HUDEP-2 (cell line): ENCODE measurements around the gene CYP2J2.
"Not testable (repeated sequence)": the region's sequence is repeated elsewhere in the genome, so short reads cannot be mapped to it uniquely, and the experiment has no call there.

ENCODE experiments used
- DNase-seq, 76 experiments: peaks; one replicate each; lab custom pipeline; 2025; ENCODE audit not compliant: unreplicated experiment in 76 of 76; lab: John Stamatoyannopoulos, UW

Gene CYP2J2, protein sequence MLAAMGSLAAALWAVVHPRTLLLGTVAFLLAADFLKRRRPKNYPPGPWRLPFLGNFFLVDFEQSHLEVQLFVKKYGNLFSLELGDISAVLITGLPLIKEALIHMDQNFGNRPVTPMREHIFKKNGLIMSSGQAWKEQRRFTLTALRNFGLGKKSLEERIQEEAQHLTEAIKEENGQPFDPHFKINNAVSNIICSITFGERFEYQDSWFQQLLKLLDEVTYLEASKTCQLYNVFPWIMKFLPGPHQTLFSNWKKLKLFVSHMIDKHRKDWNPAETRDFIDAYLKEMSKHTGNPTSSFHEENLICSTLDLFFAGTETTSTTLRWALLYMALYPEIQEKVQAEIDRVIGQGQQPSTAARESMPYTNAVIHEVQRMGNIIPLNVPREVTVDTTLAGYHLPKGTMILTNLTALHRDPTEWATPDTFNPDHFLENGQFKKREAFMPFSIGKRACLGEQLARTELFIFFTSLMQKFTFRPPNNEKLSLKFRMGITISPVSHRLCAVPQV

DNA sequence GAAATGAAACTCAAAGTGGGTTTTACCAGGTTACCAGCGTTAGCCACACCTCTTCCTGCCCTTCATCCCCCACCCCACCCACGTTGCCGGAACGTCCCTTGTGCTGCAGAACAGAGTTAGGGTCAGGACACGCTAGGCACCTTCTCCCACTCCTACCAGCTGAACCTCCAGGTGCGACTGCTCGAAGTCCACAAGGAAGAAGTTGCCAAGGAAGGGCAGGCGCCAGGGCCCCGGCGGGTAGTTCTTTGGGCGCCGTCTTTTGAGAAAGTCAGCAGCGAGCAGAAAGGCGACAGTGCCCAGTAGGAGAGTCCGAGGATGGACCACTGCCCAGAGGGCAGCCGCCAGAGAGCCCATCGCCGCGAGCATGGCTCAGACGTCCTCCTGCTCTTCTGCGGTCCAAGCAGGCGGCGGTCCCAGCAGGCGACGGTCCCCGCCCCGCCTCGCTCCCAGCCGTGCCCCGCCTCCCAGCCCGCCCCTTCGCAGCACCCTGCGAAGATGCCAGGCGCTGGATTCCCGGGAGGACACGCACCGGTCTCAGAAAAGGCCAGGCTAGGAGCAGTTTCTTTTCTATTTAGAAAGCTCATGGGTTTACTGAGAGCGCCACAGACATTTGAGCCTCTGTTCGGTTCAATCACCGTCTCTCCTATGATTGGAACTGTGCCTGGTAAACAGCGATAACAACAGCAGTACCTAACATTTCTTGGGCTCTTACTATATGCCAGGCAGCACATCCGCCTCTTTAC lies at the start of gene CYP2J2:
Gene CYP2J2 (minus strand): TSS at position 393 of the 743 bp plus-strand sequence. CDS start 27 bp downstream, at position 366.
- peak in 8 of 76 experiments; percentile 1 to 31 (median 7) for DNase-seq

DNA sequence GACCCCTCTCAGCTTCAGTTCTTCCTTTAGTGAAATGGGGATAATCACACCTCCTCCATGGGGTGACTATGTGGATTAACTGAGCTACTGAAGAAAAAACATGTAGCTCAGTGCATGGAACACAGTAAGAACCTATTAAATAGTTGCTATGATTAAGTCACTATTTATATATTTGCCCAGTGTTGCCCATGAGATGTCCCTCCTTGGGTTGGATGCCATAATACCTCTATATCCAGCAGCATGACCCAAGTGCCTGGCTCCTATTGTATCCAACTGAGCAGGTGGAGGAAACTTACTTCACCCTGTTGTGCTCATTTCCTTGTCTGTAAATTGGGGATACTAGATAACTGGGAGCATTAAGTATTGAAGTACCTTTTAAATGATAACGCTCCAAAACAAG lies 47.1 kb upstream of the CYP2J2 start:
- no peak for DNase-seq

DNA sequence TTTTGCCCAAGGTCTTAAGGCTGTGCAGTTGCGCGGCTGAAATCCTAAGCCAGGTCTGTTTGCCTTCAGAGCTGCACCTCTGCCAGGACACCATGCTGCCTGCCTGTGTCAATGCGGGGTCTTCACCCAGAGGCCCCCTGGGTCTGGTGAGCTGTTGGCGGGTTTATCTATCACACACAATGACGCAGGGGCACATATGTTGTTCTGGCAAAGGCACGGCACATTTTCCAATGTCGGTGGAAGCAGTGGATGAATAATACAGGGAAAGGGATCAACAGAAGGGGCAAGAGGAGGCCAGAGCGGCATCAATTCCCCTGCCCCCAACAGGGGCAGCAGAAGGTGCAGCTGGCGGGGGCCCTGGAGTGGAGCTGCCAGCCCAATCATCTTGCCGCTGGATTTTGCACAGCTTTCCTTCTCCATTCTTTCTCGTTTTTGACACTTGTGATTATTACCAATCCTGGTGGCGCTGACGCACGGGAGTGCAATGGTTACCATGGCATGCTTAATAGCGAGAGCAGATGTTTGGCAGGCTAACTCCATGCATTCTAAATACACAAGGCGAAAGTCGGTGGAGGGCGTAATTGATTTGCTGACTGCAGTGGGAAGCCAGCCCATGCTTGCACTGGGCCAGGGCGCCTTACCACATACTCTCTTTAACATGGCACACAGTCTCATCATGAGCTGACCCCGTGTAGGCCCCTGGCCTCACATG lies 45.8 kb upstream of the CYP2J2 start:
- no peak for DNase-seq

DNA sequence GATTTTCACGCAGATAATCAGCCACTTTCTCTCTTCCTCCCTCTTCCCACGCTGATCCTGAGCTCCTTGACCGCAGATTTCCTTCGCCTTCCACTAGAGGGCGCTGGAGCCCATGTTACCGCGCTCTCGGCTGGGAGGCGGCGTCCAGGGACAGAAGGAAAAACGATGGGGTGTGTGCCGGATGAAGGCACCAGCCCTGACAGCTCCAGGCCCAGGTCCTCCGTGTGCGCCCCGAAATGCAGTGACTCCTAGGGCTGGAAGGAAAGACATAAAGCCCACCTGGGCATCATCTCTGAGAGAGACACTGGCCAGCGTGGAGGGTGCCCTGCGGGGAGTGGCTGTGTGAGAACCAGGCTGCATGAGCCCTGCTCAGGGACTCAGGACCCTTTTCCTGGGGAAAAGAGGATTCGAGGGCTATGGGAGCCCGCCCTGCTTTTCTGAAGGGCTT lies 44.9 kb upstream of the CYP2J2 start:
- DNase-seq = peak in 53 of 76 experiments; percentile 2 to 59 (median 30)

DNA sequence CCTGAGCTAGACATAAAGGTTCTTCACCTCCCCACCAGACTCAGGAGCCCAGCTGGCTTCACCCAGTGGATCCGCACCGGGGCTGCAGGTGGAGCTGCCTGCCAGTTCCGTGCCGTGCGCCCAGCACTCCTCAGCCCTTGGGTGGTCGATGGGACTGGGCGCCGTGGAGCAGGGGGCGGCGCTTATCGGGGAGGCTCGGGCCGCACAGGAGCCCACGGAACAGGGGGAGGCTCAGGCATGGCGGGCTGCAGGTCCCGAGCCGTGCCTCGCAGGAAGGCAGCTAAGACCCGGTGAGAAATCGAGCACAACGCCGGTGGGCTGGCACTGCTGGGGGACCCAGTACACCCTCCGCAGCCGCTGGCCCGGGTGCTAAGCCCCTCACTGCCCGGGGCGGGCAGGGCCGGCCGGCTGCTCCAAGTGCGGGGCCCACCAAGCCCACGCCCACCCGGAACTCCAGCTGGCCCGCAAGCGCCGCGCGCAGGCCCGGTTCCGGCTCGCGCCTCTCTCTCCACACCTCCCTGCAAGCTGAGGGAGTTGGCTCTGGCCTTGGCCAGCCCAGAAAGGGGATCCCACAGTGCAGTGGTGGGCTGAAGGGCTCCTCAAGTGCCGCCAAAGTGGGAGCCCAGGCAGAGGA lies 43.1 kb upstream of the CYP2J2 start:
- not testable (repeated sequence) for DNase-seq

DNA sequence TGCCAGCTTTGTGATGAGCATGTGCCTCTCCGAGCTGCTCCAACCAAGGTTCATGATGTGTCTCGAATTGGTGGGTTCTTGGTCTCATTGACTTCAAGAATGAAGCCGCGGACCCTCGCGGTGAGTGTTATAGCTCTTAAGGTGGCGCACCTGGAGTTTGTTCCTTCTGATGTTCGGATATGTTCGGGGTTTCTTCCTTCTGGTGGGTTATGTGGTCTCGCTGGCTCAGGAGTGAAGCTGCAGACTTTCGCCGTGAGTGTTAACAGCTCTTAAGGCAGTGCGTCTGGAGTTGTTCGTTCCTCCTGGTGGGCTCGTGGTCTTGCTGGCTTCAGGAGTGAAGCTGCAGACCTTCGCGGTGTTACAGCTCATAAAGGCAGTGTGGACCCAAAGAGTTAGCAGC lies 42.2 kb upstream of the CYP2J2 start:
- not testable (repeated sequence) for DNase-seq

DNA sequence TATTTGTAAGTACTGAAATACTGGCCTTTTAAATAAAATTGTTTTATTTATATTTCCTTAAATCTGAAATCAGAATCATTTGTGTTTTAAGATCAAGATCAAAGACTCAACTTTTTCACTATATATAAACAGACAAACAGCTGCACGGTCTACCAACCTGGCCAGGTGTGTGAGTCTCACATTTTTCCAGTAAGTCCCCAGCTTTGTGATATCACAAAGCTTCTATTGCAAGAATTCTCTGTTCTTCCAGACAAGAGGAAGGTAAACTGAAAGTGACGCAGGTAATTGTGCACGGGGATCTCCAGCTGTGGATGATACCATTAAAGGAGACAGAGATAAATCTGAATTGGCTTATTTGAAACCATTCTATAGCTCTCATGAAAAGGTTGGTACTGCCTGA lies 41.2 kb upstream of the CYP2J2 start:
- DNase-seq = no peak

DNA sequence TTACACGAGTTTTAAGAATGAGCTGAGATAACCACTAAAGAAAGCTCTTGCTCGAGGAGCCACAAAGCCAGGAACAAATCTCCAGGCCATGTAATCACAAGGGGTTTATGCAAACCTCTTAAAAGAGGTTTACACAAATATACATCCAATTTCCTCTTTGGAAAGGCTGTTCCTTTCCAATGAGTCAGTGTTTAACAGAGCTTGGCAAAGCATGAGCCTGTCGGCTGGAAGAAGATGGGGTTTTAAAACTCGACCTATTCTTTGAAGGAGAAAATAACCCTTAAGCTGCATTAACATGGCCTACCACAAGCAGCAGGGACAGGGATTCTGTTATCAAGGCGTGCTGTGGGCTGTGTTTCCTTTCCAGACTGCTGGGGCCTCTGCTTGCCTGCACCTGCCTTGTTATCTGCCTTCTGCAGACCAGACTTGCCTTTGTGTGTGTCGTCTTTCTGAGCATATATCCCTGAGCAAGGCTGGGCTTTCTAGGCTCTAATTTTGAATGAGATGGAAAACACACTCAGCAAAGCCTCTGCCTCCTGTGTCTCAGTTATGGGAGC lies 40.6 kb upstream of the CYP2J2 start:
- peak in 68 of 76 experiments; percentile 5 to 81 (median 41) for DNase-seq

DNA sequence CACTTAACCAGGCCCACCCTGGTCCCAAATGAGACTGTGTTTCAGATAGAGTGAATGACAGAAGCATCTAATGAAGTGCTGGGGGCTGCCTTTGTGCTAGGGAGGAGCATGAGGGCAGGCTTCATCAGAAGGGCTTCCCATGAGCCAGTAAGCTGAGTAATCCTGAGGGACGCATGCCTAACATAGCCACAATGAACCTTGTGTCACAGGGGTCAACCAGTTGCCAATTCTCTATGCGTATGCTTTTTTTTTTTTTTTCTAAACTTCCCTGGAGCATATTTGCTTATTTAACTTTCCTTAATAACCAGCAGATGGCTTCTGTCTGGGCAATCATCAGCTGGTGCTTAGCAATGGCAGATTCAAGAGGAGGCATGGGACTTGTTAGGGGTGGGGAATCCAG lies 25.5 kb upstream of the CYP2J2 start:
- DNase-seq = no peak

DNA sequence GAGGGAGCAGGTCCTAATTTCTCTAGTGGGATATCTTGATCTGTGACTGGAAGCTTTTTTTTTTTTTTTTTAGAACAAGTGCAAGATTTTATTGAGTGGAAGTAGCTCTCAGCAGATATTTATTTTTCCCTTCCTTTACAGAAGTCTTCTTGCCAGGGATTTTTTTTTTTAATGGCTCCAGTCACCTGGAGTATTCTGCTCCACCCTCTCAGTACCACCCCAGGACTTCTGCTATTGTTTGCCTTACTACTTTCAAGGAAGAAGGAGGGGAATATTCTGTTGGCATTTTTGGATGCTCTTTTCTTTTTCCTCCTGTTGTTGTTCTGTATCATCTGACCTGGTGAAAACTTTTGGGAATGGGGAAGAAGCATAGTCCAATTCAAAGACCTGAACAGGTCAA lies 23.1 kb upstream of the CYP2J2 start:
- DNase-seq = no peak

DNA sequence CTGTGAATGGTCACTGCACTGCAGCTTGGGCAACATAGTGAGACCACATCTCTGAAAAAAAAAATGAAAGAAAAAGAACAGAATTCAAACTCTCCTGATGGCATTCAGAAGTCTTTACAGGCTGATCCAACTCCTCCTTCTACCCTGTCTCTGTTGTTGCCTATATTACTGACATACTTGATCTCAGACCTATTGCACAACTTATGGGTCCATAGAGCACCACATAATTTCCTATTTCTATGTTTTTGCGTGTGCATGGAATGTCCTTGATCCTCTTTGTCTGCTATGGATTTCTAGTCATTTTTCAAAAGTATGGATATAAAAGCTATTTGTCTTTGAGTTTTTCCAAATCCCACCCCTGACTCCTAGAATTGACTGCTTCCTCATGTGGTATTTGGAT lies 22.4 kb upstream of the CYP2J2 start:
- no peak for DNase-seq

DNA sequence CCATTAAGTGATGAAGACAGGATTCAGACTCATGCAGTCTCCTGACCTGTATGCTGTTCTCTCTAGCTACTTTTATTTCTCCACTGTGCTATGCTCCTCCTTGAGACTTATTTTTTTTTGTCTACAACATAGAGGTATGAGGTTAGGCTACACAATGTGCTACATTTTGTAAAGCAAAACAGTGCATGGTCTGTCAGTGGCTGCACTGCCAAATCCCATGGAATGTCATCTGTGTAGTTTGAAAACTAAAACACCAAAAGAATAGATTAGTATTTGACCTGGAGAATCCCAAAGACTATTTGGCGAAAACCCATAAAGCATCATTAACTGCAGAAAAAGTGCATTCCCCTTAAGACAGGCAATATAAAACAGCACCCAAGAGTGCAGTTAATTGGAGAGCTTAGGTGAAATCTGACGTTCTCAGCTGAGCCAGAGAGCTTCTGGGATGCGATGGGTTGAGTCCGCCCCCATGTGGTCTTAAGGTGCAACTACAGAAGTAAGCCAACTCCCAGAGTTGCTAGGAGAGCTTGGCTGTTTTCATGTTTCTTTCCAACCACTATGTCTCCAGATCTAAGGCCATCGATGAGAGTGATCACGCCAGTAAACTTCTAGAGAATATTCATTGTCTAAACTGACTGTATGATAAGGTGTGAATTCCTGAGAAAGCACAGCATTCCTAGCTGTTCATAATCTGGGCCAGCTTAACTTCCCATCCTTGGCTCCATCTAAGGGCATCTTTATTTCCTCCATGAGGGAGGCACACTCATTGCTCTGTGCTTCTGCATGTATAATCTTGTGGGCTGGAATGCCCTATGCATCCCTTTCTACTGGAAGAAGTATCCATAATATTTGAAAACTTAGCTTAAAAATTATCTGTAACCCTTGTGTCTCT lies 20.7 kb upstream of the CYP2J2 start:
- peak in 27 of 76 experiments; percentile 1 to 48 (median 18) for DNase-seq

DNA sequence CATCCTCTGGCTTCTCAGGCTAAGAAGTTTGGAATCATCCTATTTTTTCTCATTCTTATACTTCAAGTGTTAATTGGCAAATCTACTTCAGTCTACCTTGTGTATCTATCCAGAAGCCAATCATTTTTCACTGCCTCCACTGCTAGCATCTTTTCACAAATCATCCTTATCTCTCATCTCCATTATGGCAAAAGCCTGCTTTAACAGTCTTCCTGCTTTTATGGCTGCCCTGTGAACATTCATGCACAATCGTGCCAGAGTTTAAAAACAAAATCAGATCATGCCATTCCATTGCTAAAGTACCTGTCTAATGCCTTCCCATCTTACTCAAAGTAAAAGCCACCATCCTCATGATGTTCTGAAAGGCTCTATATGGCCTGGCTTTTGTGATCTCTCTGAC lies 19.2 kb upstream of the CYP2J2 start:
- DNase-seq = no peak

DNA sequence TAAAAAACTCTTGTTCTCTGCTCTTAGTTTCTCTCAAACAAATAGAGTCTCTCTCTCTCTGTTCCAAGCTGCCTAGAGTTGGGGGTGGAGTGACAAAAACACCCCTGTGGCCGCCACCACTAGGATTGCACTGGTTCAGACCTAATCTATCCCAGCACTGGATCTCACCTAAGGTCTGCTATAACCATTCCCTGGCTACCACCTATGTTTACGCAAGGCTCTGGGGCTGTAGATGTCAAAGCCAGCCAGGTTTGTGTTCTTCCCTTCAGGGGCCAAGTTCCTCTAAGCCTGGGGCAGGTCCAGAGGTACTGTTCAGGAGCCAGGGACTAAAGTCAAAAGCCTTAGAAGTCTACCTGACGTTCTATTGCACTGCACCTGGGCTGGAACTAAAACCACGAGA lies 12.8 kb upstream of the CYP2J2 start:
- no peak for DNase-seq

DNA sequence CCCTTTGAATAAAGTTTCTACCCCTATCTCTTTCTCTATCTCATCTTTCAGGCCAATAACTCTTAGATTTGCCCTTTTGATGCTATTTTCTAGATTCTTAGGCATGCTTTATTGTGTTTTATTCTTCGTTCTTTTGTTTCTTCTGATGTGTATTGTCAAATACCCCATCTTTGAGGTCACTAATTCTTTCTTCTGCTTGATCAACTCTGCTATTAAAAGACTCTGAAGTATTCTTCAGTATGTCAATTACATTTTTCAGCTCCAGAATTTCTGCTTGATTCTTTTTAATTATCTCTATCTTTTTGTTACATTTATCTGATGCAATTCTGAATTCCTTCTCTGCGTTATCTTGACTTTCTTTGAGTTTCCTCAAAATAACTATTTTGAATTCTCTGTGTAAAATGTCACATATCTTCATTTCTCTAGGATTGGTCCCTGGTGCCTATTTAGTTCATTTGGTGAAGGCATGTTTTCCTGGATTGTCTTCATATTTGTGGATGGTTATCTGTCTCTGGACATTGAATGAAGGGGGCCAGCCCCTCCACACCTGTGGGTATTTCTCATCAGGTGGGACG lies 11.2 kb upstream of the CYP2J2 start:
- no peak for DNase-seq

DNA sequence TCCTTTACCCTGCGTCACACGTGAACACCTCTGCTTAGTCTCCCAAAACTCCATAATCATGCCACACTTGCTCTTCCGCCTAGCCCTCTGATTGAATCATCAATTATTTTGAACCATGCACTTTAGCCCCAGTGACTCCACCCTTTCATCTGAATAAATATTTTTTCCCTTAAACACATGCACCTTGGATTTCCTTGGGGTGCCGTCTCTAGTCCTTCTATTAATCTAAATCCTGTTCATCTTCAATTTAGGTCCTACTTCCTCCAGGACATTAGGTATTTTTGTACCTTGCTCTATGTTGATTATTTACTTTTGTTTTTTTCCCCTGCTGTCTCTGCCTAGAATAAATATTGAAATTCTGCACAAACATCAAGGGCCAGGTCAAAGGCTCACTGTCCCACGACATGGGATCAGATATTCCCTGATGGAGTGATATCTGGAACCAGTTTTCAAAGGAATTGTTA lies 9.8 kb upstream of the CYP2J2 start:
- no peak for DNase-seq

DNA sequence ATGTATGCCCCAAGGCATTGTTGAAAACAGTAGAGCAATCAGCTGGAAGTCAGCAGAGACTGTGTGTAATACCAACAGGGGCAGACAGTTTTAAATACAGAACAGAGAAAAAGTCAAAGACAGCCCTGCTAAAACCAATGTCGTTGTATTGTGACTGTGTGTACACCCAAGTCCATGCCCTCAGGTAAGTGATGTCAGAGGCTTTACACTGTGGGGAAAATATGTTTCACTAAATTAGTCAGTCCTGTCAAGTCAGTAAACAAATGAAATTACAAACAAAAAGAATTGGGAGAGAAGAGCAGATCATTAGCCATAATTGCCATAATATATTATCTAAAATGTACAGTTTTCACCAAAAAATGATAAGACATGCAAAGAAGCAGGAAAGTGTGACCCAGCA lies 2.4 kb upstream of the CYP2J2 start:
- no peak for DNase-seq

DNA sequence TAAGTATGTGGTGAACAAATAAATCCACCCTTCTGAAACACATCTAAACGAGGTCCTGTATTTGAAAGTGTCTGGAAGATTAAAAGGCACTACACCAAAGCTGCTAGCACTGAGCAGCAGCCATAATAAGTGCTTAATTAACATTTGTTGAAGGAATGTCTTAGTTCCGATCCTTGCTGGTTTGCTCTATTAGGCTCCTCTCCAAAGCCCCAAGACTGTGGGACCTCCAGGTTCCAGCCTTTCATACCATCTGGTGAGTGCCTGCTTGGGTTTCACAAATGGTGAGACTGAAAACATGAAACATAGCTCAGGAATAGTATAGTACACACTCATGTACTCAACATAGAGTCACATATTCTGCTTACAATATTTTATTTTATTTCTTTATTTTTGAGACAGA lies 640 bp upstream of the CYP2J2 start:
- no peak for DNase-seq

DNA sequence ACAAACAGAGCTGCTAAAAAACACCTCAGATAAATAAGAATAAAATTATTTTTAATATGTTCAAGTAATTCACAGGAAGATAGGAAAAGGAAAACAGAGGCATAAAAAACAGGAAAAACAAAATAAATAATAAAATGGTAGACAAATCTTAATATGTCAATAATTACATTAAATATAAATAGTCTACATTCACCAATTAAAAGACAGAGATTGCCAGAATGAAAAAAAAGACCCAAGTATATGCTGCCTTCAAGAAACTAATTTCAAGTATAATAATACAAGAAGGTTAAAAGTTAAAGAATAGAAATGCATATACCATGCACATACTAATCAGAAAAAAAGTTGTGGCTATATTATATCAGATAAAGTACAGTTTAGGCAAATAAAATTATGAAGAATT lies 1.9 kb downstream of the CYP2J2 start:
- DNase-seq = no peak
